Stimulated activated CD4-positive, alpha-beta T cell treated with anti-CD3 and anti-CD28 coated beads, Interleukin-4, amount 100 ng/mL, for 48 hours (primary cell): ENCODE results near the gene SYT8.

ENCODE experiments used
- DNase-seq, 2 donors: peaks; one replicate each; pipeline ENCODE4 v3.0.0-alpha.2; 2020; ENCODE audit warnings: low read depth in 2 of 2

Gene SYT8

GRCh38 chr11:1859004-1859403 lies 24.2 kb downstream of the SYT8 start:
- DNase-seq: no peak

GRCh38 chr11:1860108-1860507 lies 25.3 kb downstream of the SYT8 start:
- no peak for DNase-seq

GRCh38 chr11:1861435-1862411 lies 26.9 kb downstream of the SYT8 start:
- no peak for DNase-seq

- DNase-seq: no peak
Observed at GRCh38 chr11:1862588-1863351, 28.0 kb downstream of the SYT8 start.

- DNase-seq: no peak
Observed at GRCh38 chr11:1863352-1864216, 28.8 kb downstream of the SYT8 start.

GRCh38 chr11:1864231-1864630 lies 29.4 kb downstream of the SYT8 start:
- no peak for DNase-seq

- no peak for DNase-seq
Observed at GRCh38 chr11:1864831-1865665, 30.3 kb downstream of the SYT8 start.

- DNase-seq: no peak
Observed at GRCh38 chr11:1866226-1866625, 31.4 kb downstream of the SYT8 start.

- DNase-seq: no peak
Observed at GRCh38 chr11:1866776-1867175, 32.0 kb downstream of the SYT8 start.

GRCh38 chr11:1867381-1867780 lies 32.6 kb downstream of the SYT8 start:
- DNase-seq: no peak

GRCh38 chr11:1868056-1868635 lies 33.4 kb downstream of the SYT8 start:
- no peak for DNase-seq

- no peak for DNase-seq
Observed at GRCh38 chr11:1868636-1869291, 34.0 kb downstream of the SYT8 start.

- no peak for DNase-seq
Observed at GRCh38 chr11:1869427-1870325, 34.9 kb downstream of the SYT8 start.

- DNase-seq: no peak
Observed at GRCh38 chr11:1870326-1870696, 35.5 kb downstream of the SYT8 start.

- DNase-seq: no peak
Observed at GRCh38 chr11:1870721-1871466, 36.1 kb downstream of the SYT8 start.

GRCh38 chr11:1871531-1871930 lies 36.7 kb downstream of the SYT8 start:
- DNase-seq: no peak

GRCh38 chr11:1872267-1872985 lies 37.6 kb downstream of the SYT8 start:
- no peak for DNase-seq
